GM12873 (cell line): Measurements from ENCODE around the gene ELL.

Experiments
- CTCF ChIP-seq: IDR thresholded peaks from 2 replicates; pipeline ENCODE4 v1.5.1; 2012; ENCODE audit warnings: low read depth, mild to moderate bottlenecking, moderate library complexity, low read length, control low read depth; ENCODE audit not compliant: insufficient read depth; ENCODE audit errors: missing control alignments

Gene ELL

DNA sequence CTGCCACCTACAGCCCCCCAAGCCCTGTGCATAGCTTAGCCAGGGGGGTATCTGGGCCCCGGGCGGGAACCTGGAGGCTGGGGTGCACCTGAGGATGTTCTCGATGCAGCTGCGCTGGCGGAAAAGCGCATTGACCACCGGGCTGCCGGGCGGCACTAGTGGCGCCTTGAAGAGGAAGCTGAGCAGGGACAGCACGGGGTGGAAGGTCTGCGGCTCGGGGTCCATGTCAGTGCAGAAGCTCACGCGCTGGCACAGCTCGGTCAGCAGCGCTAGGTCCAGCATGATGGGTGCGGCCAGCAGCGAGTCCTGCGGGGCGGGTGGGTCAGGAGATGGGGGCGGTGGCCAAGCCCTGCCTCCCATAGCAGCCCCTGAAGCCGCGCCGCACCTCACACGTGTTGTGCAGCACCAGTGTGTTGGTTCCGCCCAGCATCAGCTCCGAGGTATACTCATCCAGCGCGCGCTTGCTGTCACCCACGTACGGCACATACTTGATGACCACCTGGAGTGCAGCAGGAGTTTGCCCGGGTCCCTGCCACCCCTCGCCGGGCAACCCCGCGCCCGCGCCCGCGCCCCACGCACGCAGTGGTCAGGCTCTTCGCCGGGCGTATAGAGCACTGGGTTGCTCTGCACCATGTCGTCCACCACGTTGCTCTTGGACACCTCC, 86.6 kb downstream of the ELL start:
- no peak for TF ChIP-seq CTCF

DNA sequence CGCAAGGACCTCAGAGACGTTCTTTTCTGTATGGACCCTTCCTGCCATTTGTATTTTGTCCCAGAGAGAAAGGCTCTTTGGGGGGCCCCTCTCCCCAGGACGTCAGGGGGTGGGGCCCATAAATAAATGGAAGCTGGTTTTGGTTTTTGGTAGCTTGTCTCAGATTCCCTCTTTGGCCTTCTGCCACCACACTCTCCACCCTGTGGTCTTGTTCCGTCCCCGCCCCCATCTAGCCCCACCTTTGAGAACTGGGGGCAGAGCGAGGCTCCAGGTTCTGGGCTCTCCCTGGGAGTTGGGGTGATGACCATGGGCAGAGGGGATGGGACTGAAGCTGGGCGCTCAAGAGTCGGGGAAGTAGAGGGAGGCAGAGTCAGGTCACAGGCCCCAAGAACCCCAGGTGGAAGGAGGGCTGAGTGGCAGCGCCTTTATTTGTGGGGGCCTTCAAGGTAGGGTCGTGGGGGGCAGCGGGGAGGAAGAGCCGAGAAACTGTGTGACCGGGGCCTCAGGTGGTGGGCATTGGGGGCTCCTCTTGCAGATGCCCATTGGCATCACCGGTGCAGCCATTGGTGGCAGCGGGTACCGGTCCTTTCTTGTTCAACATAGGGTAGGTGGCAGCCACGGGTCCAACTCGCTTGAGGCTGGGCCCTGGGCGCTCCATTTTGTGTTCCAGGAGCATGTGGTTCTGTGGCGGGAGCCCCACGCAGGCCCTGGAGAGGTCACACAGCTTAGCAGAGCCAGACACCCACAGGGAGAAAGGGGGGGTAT, 87.3 kb downstream of the ELL start:
- TF ChIP-seq CTCF = no peak

DNA sequence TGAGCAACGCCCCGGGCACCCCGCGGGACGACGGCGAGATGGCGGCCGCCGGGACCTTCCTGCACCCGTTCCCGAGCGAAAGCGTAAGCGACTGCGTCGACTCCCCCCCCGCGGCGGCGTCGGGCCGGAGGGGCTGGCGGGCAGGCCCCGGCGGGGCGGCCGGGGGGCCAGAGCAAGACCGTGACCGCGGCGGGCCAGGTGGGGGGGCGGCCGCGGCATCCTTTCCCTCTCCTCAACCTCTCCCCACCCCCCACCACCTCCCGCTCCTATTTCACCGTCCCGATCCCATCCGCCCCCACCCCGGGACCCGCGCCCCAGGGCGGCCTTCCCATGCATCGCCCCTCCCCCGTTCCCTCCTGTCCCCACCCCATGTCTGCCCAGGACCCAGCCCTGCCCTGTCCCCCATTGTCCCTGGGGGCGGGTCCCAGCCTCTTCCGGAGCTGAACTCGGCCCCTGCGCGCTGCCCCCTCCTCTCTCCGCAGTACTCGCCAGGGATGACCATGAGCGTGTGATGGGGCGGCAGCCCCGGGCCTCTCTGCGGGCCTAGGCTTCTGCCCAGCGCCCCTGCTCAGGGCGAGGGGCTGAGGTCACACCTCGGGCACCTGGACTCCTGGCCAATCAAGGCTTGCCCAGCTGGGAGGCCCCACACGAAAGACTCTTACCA, 88.0 kb downstream of the ELL start:
- TF ChIP-seq CTCF = no peak

- TF ChIP-seq CTCF = no peak
Observed at GRCh38 chr19:18433015-18433691, 88.7 kb downstream of the ELL start.

DNA sequence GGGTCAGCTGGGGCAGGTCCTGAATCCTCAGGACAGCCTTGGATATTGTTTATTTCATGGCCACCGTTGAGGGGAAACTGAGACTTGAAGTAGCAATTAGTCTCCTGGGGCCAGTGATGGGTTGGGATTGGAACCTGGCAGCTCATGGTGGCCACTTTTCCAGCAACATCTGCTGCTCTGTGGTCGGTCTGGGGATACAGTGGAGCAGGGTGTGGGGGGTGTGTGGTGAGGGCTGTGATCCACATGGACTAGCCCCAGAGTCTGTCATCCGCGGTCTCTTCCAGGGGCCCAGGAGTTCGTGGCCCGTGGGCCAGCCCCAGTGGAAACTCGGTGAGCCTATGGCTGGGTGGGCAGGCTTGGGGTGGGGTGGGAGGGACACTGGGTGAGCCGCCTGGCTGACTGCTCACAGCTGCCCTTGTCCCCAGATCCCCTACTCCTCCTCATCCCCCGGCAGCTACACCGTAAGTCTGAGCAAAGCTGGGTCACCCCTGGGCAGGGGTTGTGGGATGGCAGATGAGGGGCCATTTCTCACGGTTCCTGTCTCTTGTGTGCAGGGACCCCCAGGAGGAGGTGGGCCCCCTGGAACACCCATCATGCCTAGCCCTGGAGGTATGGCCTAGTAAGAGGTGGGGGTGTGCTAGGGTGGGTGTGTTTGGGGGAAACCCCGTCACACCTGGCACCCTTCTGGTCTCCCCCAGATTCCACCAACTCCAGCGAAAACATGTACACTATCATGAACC, 89.4 kb downstream of the ELL start:
- TF ChIP-seq CTCF = no peak

- no peak for TF ChIP-seq CTCF
Observed at GRCh38 chr19:18431351-18432197, 90.3 kb downstream of the ELL start.
